CD4-positive, alpha-beta T cell treated with Interferon gamma for 1 hour (primary cell): ENCODE data around the gene C17orf100.
"Not testable (repeated sequence)": the region's sequence is repeated elsewhere in the genome, so short reads cannot be mapped to it uniquely, and the experiment has no call there.

Experiments
- DNase-seq: peaks from one replicate; pipeline ENCODE4 v3.0.0-alpha.2; 2020

The C17orf100 gene

GRCh38 chr17:6670571-6670970 is 19.0 kb downstream of the C17orf100 start:
- no peak for DNase-seq

- no peak for DNase-seq
These were observed 19.4 kb downstream of the C17orf100 start for GRCh38 chr17:6670999-6671398.

- no peak for DNase-seq
These were observed 19.9 kb downstream of the C17orf100 start for GRCh38 chr17:6671431-6671830.

- no peak for DNase-seq
These were observed 23.0 kb downstream of the C17orf100 start for GRCh38 chr17:6674586-6674985.

GRCh38 chr17:6675201-6675825 is 23.8 kb downstream of the C17orf100 start:
- DNase-seq = no peak

- no peak for DNase-seq
These were observed 25.2 kb downstream of the C17orf100 start for GRCh38 chr17:6676802-6677157.

- DNase-seq = no peak
These were observed 25.7 kb downstream of the C17orf100 start for GRCh38 chr17:6677158-6677831.

GRCh38 chr17:6677946-6678345 is 26.4 kb downstream of the C17orf100 start:
- no peak for DNase-seq

- no peak for DNase-seq
These were observed 27.7 kb downstream of the C17orf100 start for GRCh38 chr17:6679241-6679640.

- DNase-seq = no peak
These were observed 29.6 kb downstream of the C17orf100 start for GRCh38 chr17:6681176-6681575.

GRCh38 chr17:6681671-6682070 is 30.1 kb downstream of the C17orf100 start:
- no peak for DNase-seq

GRCh38 chr17:6682339-6682738 is 30.8 kb downstream of the C17orf100 start:
- DNase-seq = no peak

- DNase-seq = no peak
These were observed 31.6 kb downstream of the C17orf100 start for GRCh38 chr17:6683081-6683684.

GRCh38 chr17:6683730-6684459 is 32.3 kb downstream of the C17orf100 start:
- no peak for DNase-seq

GRCh38 chr17:6684460-6684783 is 32.9 kb downstream of the C17orf100 start:
- no peak for DNase-seq

- DNase-seq = no peak
These were observed 33.6 kb downstream of the C17orf100 start for GRCh38 chr17:6684881-6685767.

- no peak for DNase-seq
These were observed 34.5 kb downstream of the C17orf100 start for GRCh38 chr17:6686026-6686425.

- DNase-seq = no peak
These were observed 37.4 kb downstream of the C17orf100 start for GRCh38 chr17:6688944-6689343.

- no peak for DNase-seq
These were observed 39.1 kb downstream of the C17orf100 start for GRCh38 chr17:6690641-6691040.

GRCh38 chr17:6691546-6691945 is 40.0 kb downstream of the C17orf100 start:
- no peak for DNase-seq

GRCh38 chr17:6691958-6692357 is 40.4 kb downstream of the C17orf100 start:
- not testable (repeated sequence) for DNase-seq

GRCh38 chr17:6695051-6695450 is 43.5 kb downstream of the C17orf100 start:
- no peak for DNase-seq

- no peak for DNase-seq
These were observed 44.0 kb downstream of the C17orf100 start for GRCh38 chr17:6695565-6695964.
